Measurements from ENCODE around the gene NFKBIB.

Gene NFKBIB

DNA sequence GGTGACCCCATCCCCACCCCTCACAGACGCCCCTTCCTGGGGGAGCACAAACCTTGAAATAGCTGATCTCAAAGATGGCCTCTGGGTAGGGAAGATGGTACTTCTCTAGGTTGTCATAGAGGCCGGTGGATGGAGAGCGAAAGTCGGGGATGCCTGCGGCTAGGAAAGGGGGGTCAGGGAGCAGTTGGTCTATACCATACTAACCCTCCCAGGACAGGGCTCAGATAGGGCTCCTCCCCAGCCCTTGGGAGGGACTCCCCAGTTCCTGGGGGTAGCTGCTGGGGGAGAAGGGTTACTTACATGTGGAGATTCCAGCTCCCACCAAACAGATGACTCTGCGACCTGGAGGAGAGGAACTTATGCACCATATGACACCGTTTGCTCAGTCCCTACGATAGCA lies 10.0 kb upstream of the NFKBIB start:
- no peak overlapping the region for H3K27ac ChIP-seq (ENCODE audit: low read depth in 2 of 2, low read length in 2 of 2)
- no peaks in the 10 kb centered on the region for H3K4me1 ChIP-seq (ENCODE audit: control insufficient read depth in 2 of 2, insufficient read depth in 2 of 2, low read length in 2 of 2)
- H3K9ac ChIP-seq (ENCODE audit: low read depth in 1 of 2, low read length in 2 of 2): no peak overlapping the region
- peaks cover 15 to 31% of the 10 kb centered on the region in 2 donors for H3K36me3 ChIP-seq (ENCODE audit: control insufficient read depth in 2 of 2, insufficient read depth in 2 of 2, low read length in 2 of 2)
- H3K27me3 ChIP-seq (ENCODE audit: control insufficient read depth in 2 of 2, insufficient read depth in 2 of 2, low read length in 2 of 2): no peaks in the 10 kb centered on the region
- H3K9me3 ChIP-seq (ENCODE audit: control insufficient read depth in 2 of 2, low read length in 2 of 2): no peaks in the 10 kb centered on the region
- no peak overlapping the region for H3K4me3 ChIP-seq (ENCODE audit: low read length in 2 of 2)

DNA sequence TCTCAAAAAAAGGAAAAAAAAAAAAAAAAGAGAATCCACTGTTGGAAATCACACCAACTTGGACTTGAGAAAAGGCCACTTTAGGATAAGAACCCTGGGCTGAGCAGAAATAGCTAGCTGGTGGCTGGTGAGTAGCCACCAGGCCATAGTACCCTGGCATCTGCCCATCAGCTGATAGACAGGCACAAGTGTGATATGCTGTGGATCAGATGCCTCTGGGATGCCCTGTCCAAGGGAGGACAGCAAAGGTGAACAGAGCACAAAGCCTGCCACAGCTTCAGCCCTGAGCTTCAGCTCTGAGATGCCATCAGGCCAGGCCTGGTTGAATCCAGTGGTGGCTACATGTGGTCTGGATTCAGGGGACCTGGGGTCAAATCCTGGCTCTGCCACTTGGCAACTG lies 9.1 kb upstream of the NFKBIB start:
- Histone ChIP-seq H3K27ac (ENCODE audit: low read depth in 2 of 2, low read length in 2 of 2) (no peak overlapping the region), H3K4me1 (ENCODE audit: control insufficient read depth in 2 of 2, insufficient read depth in 2 of 2, low read length in 2 of 2) (no peaks in the 10 kb centered on the region), H3K9me3 (ENCODE audit: control insufficient read depth in 2 of 2, low read length in 2 of 2) (no peaks in the 10 kb centered on the region), H3K9ac (ENCODE audit: low read depth in 1 of 2, low read length in 2 of 2) (no peak overlapping the region), H3K4me3 (ENCODE audit: low read length in 2 of 2) (no peak overlapping the region), H3K27me3 (ENCODE audit: control insufficient read depth in 2 of 2, insufficient read depth in 2 of 2, low read length in 2 of 2) (no peaks in the 10 kb centered on the region), H3K36me3 (ENCODE audit: control insufficient read depth in 2 of 2, insufficient read depth in 2 of 2, low read length in 2 of 2) (peaks cover 15 to 29% of the 10 kb centered on the region in 2 donors)

DNA sequence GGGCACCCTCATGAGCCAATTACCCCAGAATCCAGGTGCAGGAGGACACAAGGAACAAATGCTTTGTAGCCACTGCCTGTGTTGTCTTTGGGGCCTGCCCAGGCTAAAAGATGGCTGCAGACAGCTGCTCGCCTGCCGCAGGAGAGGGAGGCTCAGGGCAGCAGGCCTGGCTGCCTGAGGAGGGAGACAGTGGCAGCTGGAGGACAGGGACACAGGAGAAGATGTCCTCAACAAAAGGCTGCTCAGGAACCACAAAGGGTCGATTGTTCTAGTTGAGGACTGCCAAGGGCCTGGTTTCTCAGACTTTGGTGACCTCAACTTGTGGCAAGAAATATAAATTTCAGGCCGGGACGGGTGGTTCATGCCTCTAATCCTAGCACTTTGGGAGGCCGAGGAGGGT lies 8.0 kb upstream of the NFKBIB start:
- Histone ChIP-seq H3K9ac (ENCODE audit: low read depth in 1 of 2, low read length in 2 of 2) (no peak overlapping the region), H3K27ac (ENCODE audit: low read depth in 2 of 2, low read length in 2 of 2) (no peak overlapping the region), H3K9me3 (ENCODE audit: control insufficient read depth in 2 of 2, low read length in 2 of 2) (no peaks in the 10 kb centered on the region), H3K4me3 (ENCODE audit: low read length in 2 of 2) (no peak overlapping the region), H3K4me1 (ENCODE audit: control insufficient read depth in 2 of 2, insufficient read depth in 2 of 2, low read length in 2 of 2) (no peaks in the 10 kb centered on the region), H3K27me3 (ENCODE audit: control insufficient read depth in 2 of 2, insufficient read depth in 2 of 2, low read length in 2 of 2) (no peaks in the 10 kb centered on the region), H3K36me3 (ENCODE audit: control insufficient read depth in 2 of 2, insufficient read depth in 2 of 2, low read length in 2 of 2) (peaks cover 15 to 26% of the 10 kb centered on the region in 2 donors)

DNA sequence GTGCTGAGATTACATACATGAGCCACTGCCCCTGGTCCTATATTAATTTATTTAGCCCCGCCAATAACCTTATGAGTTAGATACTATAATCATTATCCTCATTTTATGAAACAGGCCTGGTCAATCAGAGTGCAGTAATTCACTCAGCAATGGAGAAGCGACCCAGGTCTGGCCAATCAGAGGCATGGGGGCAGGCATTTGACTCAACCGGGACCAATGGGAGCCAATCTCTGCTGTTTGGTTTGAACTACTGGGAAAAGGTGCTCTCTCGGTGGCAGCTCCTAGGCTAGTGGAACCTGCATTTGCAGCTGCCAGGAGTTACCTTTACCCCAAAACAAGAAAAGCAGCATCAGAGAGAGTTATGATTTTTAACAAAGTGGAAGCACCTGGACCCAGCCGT lies 6.9 kb upstream of the NFKBIB start:
- Histone ChIP-seq H3K9ac (ENCODE audit: low read depth in 1 of 2, low read length in 2 of 2) (no peak overlapping the region), H3K4me3 (ENCODE audit: low read length in 2 of 2) (no peak overlapping the region), H3K4me1 (ENCODE audit: control insufficient read depth in 2 of 2, insufficient read depth in 2 of 2, low read length in 2 of 2) (no peaks in the 10 kb centered on the region), H3K36me3 (ENCODE audit: control insufficient read depth in 2 of 2, insufficient read depth in 2 of 2, low read length in 2 of 2) (peaks cover 15 to 26% of the 10 kb centered on the region in 2 donors), H3K27me3 (ENCODE audit: control insufficient read depth in 2 of 2, insufficient read depth in 2 of 2, low read length in 2 of 2) (no peaks in the 10 kb centered on the region), H3K9me3 (ENCODE audit: control insufficient read depth in 2 of 2, low read length in 2 of 2) (no peaks in the 10 kb centered on the region), H3K27ac (ENCODE audit: low read depth in 2 of 2, low read length in 2 of 2) (no peak overlapping the region)

DNA sequence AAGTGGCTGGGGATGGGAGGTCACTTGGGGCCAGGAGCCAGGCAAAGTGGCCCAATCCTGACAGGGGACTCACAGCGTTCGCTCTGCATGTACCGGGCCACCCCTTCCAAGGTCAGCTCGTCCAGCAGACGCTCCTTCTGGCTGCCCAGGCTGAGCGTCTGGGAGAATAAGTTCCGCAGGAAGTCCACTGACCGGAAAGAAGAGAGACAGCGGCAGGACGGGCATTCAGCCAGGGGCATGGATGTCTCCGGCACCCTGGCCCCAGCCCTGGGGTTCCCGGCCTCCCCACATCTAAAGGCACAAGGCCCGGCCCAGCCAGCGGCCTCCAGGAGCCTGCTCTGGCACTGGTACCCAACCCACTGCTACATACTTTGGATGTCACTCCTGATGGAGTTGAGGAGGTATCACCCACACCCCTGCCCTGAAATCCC lies 6.4 kb upstream of the NFKBIB start:
- peaks cover 13 to 26% of the 10 kb centered on the region in 2 donors for H3K36me3 ChIP-seq (ENCODE audit: control insufficient read depth in 2 of 2, insufficient read depth in 2 of 2, low read length in 2 of 2)
- H3K27me3 ChIP-seq (ENCODE audit: control insufficient read depth in 2 of 2, insufficient read depth in 2 of 2, low read length in 2 of 2): no peaks in the 10 kb centered on the region
- H3K4me3 ChIP-seq (ENCODE audit: low read length in 2 of 2): no peak overlapping the region
- no peak overlapping the region for H3K9ac ChIP-seq (ENCODE audit: low read depth in 1 of 2, low read length in 2 of 2)
- H3K9me3 ChIP-seq (ENCODE audit: control insufficient read depth in 2 of 2, low read length in 2 of 2): no peaks in the 10 kb centered on the region
- peaks cover 2% of the 10 kb centered on the region in 2 donors for H3K4me1 ChIP-seq (ENCODE audit: control insufficient read depth in 2 of 2, insufficient read depth in 2 of 2, low read length in 2 of 2)
- no peak overlapping the region for H3K27ac ChIP-seq (ENCODE audit: low read depth in 2 of 2, low read length in 2 of 2)

DNA sequence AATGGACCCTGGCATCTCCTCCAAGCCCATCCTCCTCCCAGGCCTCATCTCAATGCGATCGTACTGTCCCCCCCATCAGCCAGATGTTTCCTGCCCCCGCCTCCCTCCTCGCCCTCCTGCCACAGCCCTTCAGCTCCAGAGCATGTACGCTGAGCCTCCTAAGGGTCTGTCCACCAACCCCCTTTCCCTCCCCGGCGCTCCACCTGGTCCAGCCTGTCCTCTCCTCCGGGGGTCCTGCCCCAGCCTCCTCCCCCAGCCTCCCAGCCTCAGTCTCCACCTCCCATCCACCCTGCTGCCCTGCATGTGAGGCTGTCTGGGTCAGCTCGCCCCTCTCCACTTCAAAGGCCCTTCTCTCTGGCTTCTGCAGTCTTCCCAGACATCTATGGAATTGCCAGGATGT lies 4.8 kb upstream of the NFKBIB start:
- Histone ChIP-seq H3K4me1 (ENCODE audit: control insufficient read depth in 2 of 2, insufficient read depth in 2 of 2, low read length in 2 of 2) (peaks cover 7 to 9% of the 10 kb centered on the region in 2 donors), H3K27me3 (ENCODE audit: control insufficient read depth in 2 of 2, insufficient read depth in 2 of 2, low read length in 2 of 2) (no peaks in the 10 kb centered on the region), H3K9me3 (ENCODE audit: control insufficient read depth in 2 of 2, low read length in 2 of 2) (no peaks in the 10 kb centered on the region), H3K36me3 (ENCODE audit: control insufficient read depth in 2 of 2, insufficient read depth in 2 of 2, low read length in 2 of 2) (peaks cover 2 to 12% of the 10 kb centered on the region in 2 donors), H3K9ac (ENCODE audit: low read depth in 1 of 2, low read length in 2 of 2) (no peak overlapping the region), H3K27ac (ENCODE audit: low read depth in 2 of 2, low read length in 2 of 2) (no peak overlapping the region), H3K4me3 (ENCODE audit: low read length in 2 of 2) (no peak overlapping the region)

DNA sequence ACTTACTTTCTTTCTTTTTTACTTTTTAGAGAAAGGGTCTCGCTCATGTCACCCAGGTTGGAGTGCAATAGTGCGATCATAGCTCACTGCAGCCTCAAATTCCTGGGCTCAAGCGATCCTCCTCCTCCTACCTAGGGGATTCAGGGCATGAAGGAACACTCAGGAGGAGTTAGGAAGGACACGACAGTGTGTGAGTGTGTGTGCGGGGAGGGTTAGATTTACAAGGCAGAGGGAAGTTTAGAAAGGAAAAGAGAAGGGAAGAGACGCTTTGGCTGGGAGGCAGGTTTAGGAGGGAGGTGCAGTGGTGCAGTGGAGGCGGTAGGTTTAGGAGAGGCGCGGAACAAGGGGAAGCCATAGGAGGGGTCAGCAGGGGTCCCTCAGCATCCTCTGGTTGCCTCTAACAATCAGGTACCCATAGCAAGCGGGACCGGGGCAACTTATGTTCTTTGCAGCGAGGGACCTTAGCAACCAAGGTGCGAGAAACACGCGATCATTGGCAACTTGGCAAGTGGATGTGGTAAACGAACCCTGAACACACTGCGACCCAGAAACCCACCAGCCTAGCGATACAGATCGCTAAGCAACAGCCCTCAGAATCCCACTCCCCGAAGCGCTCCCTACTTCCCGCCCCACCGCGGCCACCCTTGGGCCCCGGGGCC lies 852 bp upstream of the NFKBIB start:
- Histone ChIP-seq H3K27ac (ENCODE audit: low read depth in 2 of 2, low read length in 2 of 2) (peak overlapping the region; percentile 70 to 83), H3K9me3 (ENCODE audit: control insufficient read depth in 2 of 2, low read length in 2 of 2) (no peaks in the 10 kb centered on the region), H3K9ac (ENCODE audit: low read depth in 1 of 2, low read length in 2 of 2) (peak overlapping the region; percentile 84 to 95), H3K4me3 (ENCODE audit: low read length in 2 of 2) (peak overlapping the region; percentile 85 to 98), H3K27me3 (ENCODE audit: control insufficient read depth in 2 of 2, insufficient read depth in 2 of 2, low read length in 2 of 2) (no peaks in the 10 kb centered on the region), H3K36me3 (ENCODE audit: control insufficient read depth in 2 of 2, insufficient read depth in 2 of 2, low read length in 2 of 2) (no peaks in the 10 kb centered on the region), H3K4me1 (ENCODE audit: control insufficient read depth in 2 of 2, insufficient read depth in 2 of 2, low read length in 2 of 2) (peaks cover 11 to 16% of the 10 kb centered on the region in 2 donors)

DNA sequence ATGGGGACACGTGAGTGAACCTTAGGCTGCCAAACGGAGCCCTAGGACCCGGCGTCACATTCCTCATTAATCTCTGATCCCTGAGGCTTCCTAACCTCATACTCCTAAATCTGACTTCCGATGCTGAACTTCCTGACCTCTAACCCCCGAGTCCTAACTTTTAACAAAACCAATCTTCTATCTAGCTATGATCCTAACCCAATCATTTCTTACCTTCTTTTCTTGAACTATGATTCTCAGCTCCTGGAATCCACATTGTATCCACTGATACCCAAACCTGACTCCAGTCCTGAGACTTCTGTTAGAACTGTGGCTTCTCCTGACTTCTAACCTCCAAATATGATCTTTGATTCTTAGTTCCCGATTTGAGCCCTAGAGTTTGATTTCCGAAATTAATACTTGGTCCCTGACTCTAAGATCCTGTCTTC lies 447 bp downstream of the NFKBIB start:
- Histone ChIP-seq H3K36me3 (ENCODE audit: control insufficient read depth in 2 of 2, insufficient read depth in 2 of 2, low read length in 2 of 2) (peaks cover 4 to 9% of the 10 kb centered on the region in 2 donors), H3K9ac (ENCODE audit: low read depth in 1 of 2, low read length in 2 of 2) (peak overlapping the region; percentile 69 to 93), H3K4me3 (ENCODE audit: low read length in 2 of 2) (peak overlapping the region; percentile 98), H3K4me1 (ENCODE audit: control insufficient read depth in 2 of 2, insufficient read depth in 2 of 2, low read length in 2 of 2) (peaks cover 11 to 16% of the 10 kb centered on the region in 2 donors), H3K9me3 (ENCODE audit: control insufficient read depth in 2 of 2, low read length in 2 of 2) (no peaks in the 10 kb centered on the region), H3K27me3 (ENCODE audit: control insufficient read depth in 2 of 2, insufficient read depth in 2 of 2, low read length in 2 of 2) (no peaks in the 10 kb centered on the region), H3K27ac (ENCODE audit: low read depth in 2 of 2, low read length in 2 of 2) (peak overlapping the region; percentile 79 to 87)

DNA sequence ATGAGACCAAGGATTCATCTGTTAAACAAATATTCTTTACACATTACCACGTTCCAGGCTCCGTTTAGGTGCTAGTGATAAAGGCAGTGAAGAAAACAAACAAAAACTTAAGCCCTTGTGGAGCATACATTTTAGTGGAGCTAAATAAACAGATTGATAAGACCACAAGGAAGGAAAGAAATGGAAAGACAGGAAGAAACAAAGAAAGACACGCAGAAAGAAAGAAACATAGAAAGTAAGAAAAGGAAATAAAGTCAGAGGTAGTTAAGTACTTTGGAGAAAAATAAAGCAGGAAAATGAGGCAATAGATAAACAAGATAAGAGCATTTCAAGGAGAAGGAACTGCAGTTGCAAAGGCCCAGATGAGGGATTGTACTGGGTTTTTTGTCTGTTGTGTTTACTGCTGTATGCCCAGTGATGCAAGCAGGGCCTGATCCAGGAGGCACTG lies 998 bp downstream of the NFKBIB start:
- H3K27ac ChIP-seq (ENCODE audit: low read depth in 2 of 2, low read length in 2 of 2): no peak overlapping the region
- H3K9ac ChIP-seq (ENCODE audit: low read depth in 1 of 2, low read length in 2 of 2): peak overlapping the region; percentile 69 to 93
- no peaks in the 10 kb centered on the region for H3K27me3 ChIP-seq (ENCODE audit: control insufficient read depth in 2 of 2, insufficient read depth in 2 of 2, low read length in 2 of 2)
- peaks cover 7 to 14% of the 10 kb centered on the region in 2 donors for H3K36me3 ChIP-seq (ENCODE audit: control insufficient read depth in 2 of 2, insufficient read depth in 2 of 2, low read length in 2 of 2)
- H3K4me3 ChIP-seq (ENCODE audit: low read length in 2 of 2): peak overlapping the region; percentile 98
- no peaks in the 10 kb centered on the region for H3K9me3 ChIP-seq (ENCODE audit: control insufficient read depth in 2 of 2, low read length in 2 of 2)
- H3K4me1 ChIP-seq (ENCODE audit: control insufficient read depth in 2 of 2, insufficient read depth in 2 of 2, low read length in 2 of 2): peaks cover 11 to 16% of the 10 kb centered on the region in 2 donors

DNA sequence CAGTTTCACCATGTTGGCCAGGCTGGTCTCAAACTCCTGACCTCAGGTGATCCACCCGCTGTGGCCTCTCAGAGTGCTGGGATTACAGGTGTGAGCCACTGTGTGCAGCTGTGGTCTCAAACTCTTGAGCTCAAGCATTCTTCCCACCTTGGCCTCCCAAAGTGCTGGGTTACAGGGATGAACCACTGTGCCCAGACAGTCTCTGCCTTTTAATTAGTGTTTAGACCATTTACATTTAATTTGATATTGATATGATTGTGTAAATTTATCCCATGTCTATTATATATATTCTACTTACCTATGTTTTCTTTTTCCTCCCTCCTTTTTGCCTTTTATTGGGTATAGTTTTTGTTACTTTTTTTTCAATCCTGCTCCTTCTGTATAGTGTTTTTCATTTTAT lies 1.9 kb downstream of the NFKBIB start:
- Histone ChIP-seq H3K9ac (ENCODE audit: low read depth in 1 of 2, low read length in 2 of 2) (no peak overlapping the region), H3K9me3 (ENCODE audit: control insufficient read depth in 2 of 2, low read length in 2 of 2) (no peaks in the 10 kb centered on the region), H3K36me3 (ENCODE audit: control insufficient read depth in 2 of 2, insufficient read depth in 2 of 2, low read length in 2 of 2) (peaks cover 7 to 16% of the 10 kb centered on the region in 2 donors), H3K27me3 (ENCODE audit: control insufficient read depth in 2 of 2, insufficient read depth in 2 of 2, low read length in 2 of 2) (no peaks in the 10 kb centered on the region), H3K4me1 (ENCODE audit: control insufficient read depth in 2 of 2, insufficient read depth in 2 of 2, low read length in 2 of 2) (peaks cover 11 to 16% of the 10 kb centered on the region in 2 donors), H3K4me3 (ENCODE audit: low read length in 2 of 2) (no peak overlapping the region), H3K27ac (ENCODE audit: low read depth in 2 of 2, low read length in 2 of 2) (no peak overlapping the region)
